HG02970 (cell line): ENCODE data around the gene TCEAL1.
"Not testable (repeated sequence)": the region's sequence is repeated elsewhere in the genome, so short reads cannot be mapped to it uniquely, and the experiment has no call there.

Source experiments
- ATAC-seq: cut with Tn5 transposase; IDR thresholded peaks from one replicate; pipeline ENCODE4 v1.9.1; 2021; ENCODE audit warnings: mild to moderate bottlenecking, moderate library complexity, moderate number of reproducible peaks; ENCODE audit not compliant: unreplicated experiment, low FRiP score

The TCEAL1 gene

GRCh38 chrX:103628386-103629317, at the start of gene TCEAL1:
Gene TCEAL1 (plus strand): TSS chrX:103628975. CDS start chrX:103629917, 942 bp downstream.
- peak; percentile 56 for ATAC-seq

- no peak for ATAC-seq
Measured at GRCh38 chrX:103584596-103584995, 44.2 kb upstream of the TCEAL1 start.

- no peak for ATAC-seq
Measured at GRCh38 chrX:103585411-103586313, 43.1 kb upstream of the TCEAL1 start, which contains the start of gene TCEAL4. Gene TCEAL4 (plus strand): TSS chrX:103585515. CDS start chrX:103586676, 1,161 bp downstream.

- no peak for ATAC-seq
Measured at GRCh38 chrX:103586314-103586646, 42.5 kb upstream of the TCEAL1 start.

GRCh38 chrX:103586659-103587058, 42.1 kb upstream of the TCEAL1 start:
- no peak for ATAC-seq

- ATAC-seq: not testable (repeated sequence)
Measured at GRCh38 chrX:103592295-103592694, 36.5 kb upstream of the TCEAL1 start.

- not testable (repeated sequence) for ATAC-seq
Measured at GRCh38 chrX:103595202-103595601, 33.6 kb upstream of the TCEAL1 start.

- ATAC-seq: no peak
Measured at GRCh38 chrX:103607364-103608305, 21.1 kb upstream of the TCEAL1 start, which contains the start of gene TCEAL3. Gene TCEAL3 (plus strand): TSS chrX:103607963. CDS start chrX:103609065, 1,102 bp downstream.

GRCh38 chrX:103608306-103608963, 20.3 kb upstream of the TCEAL1 start:
- no peak for ATAC-seq

- ATAC-seq: no peak
Measured at GRCh38 chrX:103610282-103610681, 18.5 kb upstream of the TCEAL1 start.

GRCh38 chrX:103613362-103613890, 15.3 kb upstream of the TCEAL1 start:
- ATAC-seq: no peak

- ATAC-seq: no peak
Measured at GRCh38 chrX:103614999-103615398, 13.8 kb upstream of the TCEAL1 start.

- no peak for ATAC-seq
Measured at GRCh38 chrX:103615781-103616371, 12.9 kb upstream of the TCEAL1 start.

- no peak for ATAC-seq
Measured at GRCh38 chrX:103616676-103617186, 12.0 kb upstream of the TCEAL1 start.

GRCh38 chrX:103624111-103624510, 4.7 kb upstream of the TCEAL1 start:
- ATAC-seq: no peak

- ATAC-seq: no peak
Measured at GRCh38 chrX:103626855-103627254, 1.9 kb upstream of the TCEAL1 start.

GRCh38 chrX:103629318-103630170, 769 bp downstream of the TCEAL1 start:
- no peak for ATAC-seq

- ATAC-seq: no peak
Measured at GRCh38 chrX:103630171-103630511, 1.4 kb downstream of the TCEAL1 start.
